Measurements from ENCODE around the gene BIN1.

BIN1 gene

DNA sequence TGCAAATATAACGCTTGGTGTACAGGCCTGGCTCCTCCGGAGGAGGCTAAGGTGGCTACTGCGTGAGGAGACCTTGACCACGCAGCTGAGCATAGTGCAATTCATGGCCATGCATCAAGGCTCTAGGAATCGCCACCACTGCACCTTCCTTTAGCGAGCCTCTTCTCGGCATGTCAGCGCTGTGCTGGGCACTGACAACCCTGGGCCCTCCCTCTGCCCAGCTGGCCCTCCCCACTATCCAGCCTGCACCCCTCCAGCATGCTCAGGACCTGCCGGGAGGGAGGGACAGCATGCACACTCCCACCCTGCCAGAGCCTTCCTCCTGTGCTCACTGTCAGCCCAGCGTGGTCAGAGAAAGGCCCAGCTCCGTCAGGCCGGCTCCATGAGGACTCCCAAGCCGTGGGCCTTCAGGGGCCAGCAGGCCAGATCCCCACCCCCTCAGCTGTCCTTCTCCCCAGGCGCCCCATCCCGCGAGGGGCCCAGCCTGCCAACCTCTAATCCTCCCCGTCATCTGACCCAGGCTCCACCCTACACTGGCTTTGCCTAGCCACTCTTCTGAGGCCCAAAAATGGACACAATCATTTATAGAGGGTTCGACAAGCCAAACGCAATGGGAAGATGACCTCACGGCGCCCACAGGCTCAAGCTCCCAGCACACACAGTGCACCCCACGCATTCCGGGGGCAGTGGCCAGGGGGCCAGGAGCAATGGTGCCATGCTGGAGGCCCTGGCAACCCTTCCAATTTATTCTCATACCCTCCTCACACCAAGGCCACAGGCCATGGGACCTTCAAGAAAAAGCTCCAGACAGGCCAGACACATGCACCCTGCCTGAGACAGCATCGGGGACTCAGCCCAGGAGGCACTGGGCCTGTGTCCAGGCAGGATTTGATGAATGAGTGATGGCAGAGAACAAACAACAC lies 3.5 kb downstream of the BIN1 start:
- DNase-seq (ENCODE audit: low read depth) = no peak

DNA sequence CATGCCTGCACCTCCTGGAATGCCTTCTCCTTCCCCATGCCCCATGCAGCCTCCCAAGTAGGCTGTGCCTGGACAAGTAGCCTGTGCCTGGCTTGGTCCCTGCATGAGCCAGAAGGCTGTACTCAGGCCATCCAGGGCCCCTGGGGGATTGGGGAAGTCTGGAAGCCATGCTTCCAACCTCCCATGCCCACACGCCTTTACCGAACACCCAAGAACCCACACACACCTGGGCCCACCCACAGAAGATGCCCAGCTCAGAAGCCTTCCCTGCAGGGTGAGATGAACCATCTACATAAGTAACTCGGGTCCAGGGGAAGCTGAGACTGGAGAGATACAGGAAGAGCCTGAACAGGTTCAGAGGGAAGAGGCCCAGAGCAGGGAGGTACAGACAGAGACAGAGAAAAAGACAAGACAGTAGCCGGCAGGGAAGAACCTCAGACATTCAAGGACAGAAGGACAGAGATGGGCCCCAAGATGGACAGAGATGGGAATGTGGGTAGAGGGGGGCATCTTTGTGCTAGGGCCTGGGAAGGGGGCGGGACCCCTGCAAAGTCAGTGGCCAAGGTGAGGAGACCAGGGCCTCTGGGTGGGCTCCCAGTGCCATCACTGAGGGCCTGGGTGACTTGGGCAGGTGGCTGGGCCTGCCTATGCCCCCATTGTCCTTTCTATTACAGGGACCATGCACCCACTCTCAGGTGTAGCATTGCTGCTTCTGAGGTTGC lies 4.3 kb downstream of the BIN1 start:
- DNase-seq (ENCODE audit: low read depth) = no peak

DNA sequence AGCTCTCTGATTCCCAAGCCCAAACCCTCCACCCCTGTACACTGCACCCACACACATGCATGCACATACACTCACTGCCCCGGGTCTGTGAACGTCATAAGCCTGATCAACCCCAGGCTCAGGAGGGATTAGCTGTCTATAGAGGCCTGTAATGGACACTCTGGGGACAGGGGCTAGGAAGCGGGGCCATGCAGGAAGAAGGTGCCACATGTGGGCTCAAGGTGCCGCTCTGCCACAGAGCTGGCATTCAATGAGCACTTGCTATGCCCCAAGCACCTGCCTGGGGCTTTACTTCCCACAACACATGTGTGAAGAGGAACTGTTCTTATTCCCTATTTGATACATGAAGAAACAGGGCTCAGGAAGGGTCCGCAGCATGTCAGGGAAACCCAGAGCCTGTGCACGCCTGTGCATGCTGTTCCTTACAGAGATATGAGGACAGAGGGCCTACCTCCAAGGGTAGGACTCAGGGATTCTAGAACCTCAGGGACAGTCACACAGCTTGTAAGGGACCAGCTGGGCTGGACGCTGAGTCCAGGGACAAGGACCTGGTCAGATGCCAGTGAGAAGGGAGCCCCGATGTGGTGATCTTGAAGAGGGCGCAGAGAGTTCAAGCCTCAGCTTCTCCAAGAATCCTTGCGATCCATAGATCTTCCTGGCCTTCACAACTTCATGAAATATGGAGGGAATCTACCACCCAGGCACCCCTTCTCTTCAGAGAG lies 5.0 kb downstream of the BIN1 start:
- DNase-seq (ENCODE audit: low read depth) = no peak

DNA sequence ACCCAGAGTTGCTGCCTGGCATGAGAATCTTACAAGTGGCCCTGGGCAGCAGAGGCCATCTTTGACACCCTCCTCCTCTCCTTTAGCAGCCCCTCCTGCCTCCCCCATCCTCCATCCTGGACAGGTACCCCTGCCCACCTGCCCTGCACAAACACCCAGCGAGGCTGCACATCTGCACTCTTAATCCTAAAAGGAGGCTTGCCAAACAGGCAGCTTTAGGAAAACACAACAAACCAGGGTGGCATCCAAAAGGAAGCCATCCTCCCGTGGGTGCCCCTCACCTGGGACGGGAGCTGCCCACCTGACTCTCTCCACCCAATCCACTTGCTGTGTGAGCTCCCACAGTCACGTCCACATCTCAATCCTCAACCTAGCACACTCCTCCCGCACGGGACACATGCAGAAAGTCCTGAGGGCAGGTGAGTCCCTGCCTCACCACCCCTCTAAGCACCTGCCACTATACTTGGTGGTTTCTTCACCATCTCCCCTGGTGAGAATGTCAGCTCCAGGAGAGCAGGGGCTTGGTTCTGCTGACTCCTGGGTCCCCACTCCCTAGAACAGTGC lies 5.8 kb downstream of the BIN1 start:
- no peak for DNase-seq (ENCODE audit: low read depth)

DNA sequence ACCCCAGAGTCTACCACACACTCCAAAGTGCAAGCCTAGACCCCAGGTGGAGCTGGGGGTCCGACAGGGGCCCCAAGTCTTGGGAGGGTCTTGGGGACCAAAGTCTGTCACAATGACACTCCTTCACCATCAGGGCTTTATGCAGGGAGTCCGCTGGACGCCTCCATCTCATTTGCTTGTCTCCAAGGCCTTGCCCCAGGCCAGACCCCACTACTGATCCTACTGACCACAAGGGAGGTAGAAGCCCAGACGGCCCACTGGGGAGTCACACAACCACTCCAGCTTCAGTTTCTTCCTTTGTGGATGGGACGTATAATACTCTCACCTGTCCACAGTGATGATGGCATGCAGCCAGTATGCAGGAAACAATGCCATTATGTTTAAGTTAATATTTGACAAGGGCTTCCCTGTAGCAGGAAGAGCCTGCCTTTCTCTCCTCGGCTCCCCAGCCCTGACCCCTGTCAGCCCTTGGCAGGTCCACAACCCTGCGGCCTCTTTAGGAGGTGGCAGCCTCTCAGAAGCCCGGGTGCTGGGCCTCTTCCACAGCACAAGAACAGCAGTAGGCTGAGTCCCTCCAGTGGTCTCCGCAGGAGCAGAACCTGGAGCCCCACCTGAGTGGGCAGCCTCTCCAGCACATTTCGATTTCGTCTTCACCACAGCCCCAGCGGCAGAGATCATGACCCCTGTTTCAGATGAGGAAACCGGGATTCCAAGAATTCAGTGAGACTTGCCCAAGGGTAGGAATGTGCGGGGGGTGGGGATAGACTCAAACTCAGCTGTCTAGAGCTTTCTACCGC lies 6.5 kb downstream of the BIN1 start:
- DNase-seq (ENCODE audit: low read depth) = no peak

DNA sequence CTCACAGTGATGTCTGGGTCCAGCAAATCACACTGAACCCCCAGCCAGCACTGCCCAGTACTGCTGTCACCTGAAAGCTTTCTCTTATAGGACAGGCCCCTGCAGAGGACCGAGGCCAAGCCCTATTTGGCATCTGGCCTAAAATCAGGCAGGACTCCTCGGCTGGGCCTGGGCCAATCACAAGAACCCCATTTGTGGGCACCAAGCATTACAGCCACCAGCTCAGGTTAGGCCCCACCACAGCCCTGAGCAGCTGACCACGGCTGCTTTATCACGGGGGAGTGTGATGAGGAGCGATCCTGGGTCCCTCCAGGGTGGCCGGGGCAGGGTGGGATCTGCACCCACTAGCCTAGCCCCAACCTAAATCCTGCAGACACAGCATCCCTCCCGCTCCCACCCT lies 8.2 kb downstream of the BIN1 start:
- DNase-seq (ENCODE audit: low read depth) = no peak

DNA sequence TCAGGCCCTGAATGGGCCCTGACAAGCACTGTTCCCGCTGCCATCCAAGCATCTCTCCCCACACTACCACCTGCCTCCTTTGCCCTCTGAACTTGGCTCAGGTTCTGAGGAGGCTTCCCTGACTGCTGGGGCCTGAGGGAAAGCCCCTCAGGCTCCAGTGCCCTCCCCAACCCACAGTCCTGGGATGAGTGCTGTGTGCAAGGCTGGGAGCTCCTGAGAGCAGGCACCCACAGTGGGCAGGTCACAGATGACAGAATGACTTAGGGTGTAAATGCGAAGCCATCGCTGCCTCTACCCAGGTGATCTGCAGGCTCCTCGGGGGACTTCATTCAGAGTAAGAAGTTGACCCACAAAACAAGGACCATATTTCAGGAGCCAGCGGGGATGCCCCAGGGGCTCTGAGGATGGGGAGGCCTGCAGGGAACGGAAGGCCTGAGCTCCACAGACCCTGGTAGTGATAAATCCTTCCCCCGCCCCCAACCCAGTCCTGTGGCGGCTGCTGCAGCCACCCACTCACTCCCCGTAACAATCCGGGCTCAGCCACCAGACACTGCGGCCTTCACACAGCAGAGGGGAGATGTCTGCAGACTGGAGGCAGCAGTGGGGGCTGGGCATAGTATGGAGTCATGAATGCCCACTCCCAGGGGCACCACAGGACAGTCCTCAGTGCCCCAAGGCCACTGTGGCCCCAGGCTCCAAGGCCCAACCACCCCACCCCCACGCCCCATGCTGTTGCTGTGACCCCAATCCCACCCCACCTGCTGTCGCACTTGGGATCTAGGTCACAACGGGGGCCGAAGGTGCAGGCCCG lies 8.9 kb downstream of the BIN1 start:
- DNase-seq (ENCODE audit: low read depth) = no peak

DNA sequence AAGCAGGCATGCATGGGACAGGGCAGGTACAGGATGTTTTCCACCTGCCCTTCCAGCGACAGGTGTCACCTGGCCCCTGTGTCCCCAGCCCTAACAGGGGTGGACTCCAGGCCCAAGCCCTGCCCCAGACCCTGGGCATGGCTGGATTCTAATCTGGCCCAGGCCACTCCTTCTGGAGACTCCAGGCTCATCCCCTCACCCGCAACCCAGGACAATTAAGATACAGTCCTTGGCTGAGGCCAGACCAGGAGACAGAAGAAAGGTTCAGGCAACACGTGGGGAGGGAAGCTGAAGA lies 9.5 kb downstream of the BIN1 start:
- DNase-seq (ENCODE audit: low read depth) = no peak

DNA sequence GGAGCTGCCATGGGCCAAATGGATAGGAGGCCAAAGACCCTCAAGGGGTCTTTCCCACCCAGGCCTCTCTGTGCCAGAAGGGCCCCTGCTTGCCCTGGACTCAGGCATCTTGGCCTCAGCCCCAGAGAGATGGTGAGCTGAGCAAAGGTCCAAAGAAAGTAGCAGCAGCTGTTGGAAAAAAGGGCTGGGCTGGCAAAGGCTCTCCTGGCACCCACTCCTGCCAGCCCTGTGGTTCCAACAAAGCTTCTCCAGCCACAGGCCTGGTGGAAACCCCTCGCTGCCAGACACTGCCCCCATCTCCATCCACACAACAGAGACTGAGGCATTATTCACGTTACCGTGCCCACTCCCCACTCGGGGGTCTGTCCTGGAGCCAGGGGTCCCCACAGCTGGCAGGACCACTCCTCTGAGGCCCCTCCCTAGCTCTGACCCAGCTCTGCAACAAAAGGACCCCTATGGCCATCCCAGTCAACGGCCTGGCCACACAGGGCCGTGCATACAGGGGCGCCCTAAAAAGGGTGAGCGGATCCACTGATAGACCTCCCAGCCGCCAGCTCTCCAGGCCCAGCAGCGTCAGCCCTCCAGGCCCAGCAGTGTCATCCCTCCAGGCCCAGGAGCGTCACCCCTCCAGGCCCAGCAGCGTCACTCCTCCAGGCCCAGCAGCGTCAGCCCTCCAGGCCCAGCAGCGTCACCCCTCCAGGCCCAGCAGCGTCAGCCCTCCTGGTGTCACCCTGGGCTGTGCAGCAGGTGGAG lies 10.1 kb downstream of the BIN1 start:
- DNase-seq (ENCODE audit: low read depth) = no peak

DNA sequence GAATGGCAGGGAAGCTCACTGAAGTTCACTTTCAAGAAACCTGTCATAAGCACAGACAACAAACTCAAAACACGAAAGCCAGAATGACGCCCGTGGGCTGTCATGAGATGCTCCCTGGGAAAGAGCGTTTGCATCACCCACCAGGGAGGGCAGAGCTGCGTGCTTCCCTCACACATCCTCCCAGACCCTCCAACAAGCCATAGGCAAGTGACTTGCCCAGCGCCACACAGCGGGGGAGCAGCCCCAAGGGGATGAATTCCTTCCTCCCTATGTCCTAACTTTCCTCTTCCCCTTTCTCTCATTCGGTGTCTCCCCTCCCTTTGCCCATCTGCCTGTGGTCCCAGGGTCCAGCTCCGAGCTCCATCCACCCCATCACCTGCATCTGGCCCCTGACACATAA lies 10.7 kb downstream of the BIN1 start:
- DNase-seq (ENCODE audit: low read depth) = no peak

DNA sequence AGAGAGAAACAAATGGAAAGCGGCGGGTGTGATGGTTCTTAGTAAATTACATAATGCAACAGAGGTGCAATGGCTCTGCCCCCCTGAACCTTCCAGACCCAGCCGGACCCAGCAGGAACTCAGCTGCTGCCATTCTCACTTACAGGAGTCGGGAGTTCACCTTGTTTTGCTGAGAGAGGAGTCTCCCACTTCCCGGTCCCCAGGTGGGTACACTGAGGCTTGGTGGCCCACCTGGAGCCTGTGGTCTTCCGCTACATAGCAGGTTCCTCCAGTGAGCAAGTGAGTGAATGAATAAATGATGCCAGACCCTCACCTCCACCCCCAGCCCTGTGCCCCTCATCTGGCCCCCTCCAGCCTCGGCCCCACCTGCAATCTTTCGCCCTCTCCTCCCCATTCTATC lies 11.2 kb downstream of the BIN1 start:
- no peak for DNase-seq (ENCODE audit: low read depth)

DNA sequence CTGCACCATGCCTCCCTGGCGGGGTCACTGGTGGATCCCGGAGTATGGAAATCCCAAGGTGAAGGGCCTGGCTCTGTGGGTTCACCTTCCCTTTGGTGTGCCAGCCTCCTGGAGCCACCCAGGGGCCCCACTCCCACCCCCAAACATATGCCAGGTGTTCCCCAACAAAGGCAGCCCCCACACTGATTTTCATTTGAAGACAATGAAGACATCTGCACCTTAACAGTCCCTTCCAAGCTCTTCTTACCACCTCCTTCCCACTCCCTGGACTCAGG lies 11.7 kb downstream of the BIN1 start:
- DNase-seq (ENCODE audit: low read depth) = no peak

DNA sequence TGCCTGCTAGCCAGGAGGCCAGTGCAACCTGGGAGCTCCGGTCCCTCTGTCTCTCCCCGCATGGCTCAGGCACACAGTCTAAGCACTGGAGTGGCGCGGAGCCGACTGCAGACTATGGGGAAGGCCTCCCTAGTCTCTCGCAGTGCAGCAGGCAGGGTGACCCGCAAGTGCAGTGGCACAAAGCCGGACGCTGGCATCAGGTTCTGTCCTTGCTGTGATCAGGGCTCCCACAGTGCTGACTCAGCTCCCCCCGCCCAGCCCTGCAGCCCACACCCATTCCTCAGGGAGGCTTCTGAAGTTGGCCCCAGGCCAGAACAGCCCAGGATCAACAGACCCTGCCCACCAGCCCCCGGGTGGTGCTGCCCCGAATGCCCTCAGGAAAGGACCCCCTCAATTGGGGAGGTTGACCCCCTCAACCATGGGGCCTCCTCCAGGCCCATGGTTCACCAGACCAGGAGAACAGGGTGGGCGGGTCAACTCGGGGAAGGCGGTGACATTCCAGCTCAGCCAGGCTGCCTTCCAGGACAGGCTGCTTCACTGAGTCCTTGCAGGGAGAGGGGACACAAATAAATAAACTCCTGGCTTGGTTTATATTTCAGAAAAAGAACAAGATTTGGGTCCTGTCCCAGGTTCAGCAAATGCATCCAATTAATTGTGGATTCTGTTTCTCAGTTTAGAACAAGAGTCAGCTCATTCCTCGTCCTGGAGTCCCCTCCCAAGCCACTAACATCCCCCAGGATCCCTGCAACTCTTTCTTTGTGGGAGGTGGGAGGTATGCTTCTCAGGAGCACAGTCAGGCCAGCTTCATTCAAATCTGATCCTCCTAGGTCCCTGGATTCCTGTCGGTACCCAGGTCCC lies 12.2 kb downstream of the BIN1 start:
- DNase-seq (ENCODE audit: low read depth) = no peak

DNA sequence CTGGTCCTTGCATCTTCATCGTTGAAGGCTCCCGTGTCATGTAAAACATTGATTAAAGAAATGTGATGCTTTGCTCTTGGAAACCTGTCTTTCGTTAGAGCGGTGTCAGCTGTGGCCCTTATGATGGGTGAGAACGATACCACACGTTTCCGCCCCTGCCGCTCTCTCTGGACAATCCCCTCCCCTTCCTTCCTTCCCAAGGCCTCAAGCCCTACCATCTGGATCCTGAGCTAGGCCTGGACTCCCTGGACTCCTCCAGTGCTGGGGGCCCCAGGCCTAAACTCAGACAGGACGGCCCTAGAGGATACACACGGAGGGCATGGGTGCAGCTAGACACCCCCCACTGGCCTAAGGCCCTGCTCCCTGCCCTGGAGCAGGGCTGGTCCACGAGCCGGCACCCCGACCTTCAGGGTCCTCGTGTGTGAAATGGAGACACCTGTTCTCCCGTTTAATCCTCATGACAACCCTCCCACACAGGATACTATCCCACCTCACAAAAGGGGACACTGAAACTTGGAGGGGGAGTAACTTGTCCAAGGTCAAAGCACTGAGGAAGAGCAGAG lies 13.2 kb downstream of the BIN1 start:
- DNase-seq (ENCODE audit: low read depth) = no peak

DNA sequence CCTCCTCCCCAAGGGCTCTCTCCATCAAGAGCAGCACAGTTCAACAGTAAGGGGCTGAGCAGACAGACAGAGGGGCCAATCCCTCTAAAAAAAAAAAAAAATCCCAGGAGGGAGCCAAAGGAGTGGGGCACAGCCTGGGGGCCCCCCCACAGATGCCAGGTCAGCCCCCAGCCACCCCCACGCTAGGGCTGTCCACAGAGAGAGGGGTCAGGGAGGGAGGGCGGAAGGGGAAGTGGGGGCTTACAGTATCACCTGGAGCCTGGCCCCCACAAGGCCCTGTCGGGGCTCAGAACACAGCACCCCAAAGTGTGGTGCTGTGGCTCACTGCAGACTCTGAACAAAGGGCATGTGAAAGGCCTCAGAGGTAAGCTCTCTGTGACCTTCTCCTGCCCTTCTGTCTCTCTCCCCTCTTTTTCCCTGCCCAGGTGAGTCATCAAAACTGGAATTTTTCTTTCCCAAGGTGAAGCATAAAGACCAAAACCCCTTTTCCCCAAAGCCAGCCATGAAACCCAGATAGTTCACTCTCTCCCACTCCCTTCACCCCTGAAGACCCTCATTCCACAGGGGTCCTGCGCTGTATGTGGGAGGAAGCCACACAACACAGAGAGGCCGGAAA lies 13.9 kb downstream of the BIN1 start:
- no peak for DNase-seq (ENCODE audit: low read depth)

DNA sequence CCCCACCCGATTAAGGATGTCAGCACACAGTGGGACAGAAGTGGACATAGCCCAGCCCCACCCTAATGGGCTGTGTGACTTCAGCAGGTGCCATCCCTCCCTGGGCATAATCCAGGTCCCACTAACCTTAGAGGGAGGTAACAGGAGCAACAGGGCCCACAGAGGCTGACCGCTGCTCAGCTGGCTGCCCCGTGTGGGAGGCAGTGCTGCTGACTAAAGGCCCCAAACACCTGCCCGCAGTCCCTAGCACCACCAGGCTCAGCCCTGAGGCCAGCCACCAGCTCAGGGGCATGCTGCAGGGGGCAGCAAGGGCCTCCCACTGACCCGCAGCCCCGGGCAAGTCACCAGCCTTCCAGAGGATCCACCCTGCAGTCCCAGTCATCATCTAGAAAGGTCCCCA lies 14.6 kb downstream of the BIN1 start:
- DNase-seq (ENCODE audit: low read depth) = no peak

DNA sequence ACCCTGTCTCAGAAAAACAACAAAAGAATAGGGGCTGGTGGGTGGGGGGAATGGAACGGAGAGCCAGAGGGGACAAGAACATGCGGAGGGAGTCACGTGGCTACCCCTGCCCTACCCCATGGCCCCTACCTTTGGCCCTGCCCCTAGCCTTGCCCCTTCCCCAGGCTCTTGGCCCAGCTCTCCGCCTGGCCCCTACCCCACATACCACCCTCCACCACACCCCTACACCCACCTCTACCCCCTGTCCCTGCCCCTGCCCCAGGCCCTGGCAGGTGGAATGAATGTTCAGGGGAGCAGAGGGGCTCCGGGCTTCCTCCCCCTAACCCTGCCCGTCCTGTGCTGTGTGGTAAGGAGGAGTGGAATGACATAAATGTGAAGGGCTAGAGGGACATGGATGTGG lies 15.1 kb downstream of the BIN1 start:
- DNase-seq (ENCODE audit: low read depth) = no peak

DNA sequence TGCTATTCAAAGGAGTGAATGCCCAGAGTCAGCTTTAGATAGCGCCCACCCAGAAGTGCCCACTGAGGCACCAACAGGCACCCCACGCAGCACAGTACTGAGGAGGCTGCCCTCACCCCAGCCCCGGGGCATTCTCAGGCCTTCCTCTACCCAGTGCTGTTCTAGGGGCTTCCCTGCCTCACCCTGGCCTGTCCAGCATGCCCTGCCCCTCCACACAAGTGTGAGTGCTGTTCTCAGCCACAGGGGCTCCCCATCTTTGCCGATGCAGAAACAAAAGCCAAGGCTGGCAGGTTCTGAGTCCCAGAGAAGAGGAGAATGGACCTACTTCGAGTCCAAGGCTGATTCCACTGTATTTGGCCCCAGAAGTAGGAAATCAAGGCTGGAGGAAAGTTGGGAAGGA lies 15.8 kb downstream of the BIN1 start:
- DNase-seq (ENCODE audit: low read depth) = no peak
